ENCODE measurements around the gene TUSC2. TPM values are rescaled to one million over a fixed set of nuclear protein-coding genes. Genes with fewer than 3 reads are reported as not detected.

TUSC2 gene
- total and polyA plus RNA-seq, 2 of the 8 experiments (the other 6 are each of a cell fraction or from before 2014, with no cell fraction given), result 33.3 to 65.4 TPM

GRCh38 chr3:50356553-50356952, 28.5 kb upstream of the TUSC2 start (continued):
- TF ChIP-seq HDAC2 (IDR thresholded peaks at IDR 0.05; ENCODE audit: borderline replicate concordance in 1 of 2, low read depth in 2 of 2, low read length in 2 of 2) (no peak), CTBP2 (IDR thresholded peaks at IDR 0.05; ENCODE audit: borderline replicate concordance, insufficient read depth, insufficient read length, low read length) (no peak), KDM4A (IDR thresholded peaks at IDR 0.05; ENCODE audit: low read depth, low read length, severe bottlenecking) (no peak), ZNF274 (IDR thresholded peaks at IDR 0.05; ENCODE audit: borderline replicate concordance, extremely low read depth, low read length) (no peak), CHD1 (IDR thresholded peaks at IDR 0.05; ENCODE audit: low read depth, low read length) (no peak), ATF2 (IDR thresholded peaks at IDR 0.05; ENCODE audit: low read length) (no peak), SP4 (IDR thresholded peaks at IDR 0.05; ENCODE audit: low read length) (no peak)
